Fibroblast of gingiva (primary cell): ENCODE data around the gene PRKCZ.
"Not testable (repeated sequence)": the region's sequence is repeated elsewhere in the genome, so short reads cannot be mapped to it uniquely, and the experiment has no call there.

Experiments used
- DNase-seq: peaks from one replicate; pipeline ENCODE4 v3.0.0-alpha.2; 2011; ENCODE audit warnings: low read depth

PRKCZ gene

DNA sequence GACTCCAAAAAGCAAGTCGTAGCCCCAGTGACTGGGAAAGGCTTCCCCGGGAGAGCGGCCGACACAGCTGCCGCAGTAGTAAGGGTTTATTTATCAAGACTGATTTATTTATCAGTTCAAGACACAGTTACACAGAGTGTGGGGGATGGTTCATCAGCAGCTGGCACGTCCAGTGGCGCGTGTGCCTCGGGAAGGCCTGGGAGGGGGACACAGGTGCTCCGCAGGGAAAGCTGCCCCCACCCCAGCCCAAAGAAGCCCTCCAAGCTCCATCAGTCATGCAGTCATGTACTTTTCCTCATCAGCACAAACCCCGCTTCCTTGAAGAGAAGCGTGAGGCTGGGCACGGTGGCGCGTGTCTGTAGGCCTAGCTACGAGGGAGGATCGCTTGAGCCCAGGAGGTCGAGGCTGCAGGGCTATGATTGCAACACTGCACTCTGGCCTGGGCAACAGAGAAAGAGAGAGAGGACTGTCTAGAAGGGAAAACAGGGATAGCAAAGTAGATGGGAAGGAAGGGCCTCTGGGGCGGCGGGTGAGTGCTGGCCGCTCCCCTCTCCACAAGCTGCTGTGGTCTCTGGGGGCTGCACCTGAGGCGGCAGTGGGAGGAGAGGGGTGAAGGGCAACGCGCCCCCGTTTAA lies 53.2 kb downstream of the PRKCZ start:
- no peak for DNase-seq

DNA sequence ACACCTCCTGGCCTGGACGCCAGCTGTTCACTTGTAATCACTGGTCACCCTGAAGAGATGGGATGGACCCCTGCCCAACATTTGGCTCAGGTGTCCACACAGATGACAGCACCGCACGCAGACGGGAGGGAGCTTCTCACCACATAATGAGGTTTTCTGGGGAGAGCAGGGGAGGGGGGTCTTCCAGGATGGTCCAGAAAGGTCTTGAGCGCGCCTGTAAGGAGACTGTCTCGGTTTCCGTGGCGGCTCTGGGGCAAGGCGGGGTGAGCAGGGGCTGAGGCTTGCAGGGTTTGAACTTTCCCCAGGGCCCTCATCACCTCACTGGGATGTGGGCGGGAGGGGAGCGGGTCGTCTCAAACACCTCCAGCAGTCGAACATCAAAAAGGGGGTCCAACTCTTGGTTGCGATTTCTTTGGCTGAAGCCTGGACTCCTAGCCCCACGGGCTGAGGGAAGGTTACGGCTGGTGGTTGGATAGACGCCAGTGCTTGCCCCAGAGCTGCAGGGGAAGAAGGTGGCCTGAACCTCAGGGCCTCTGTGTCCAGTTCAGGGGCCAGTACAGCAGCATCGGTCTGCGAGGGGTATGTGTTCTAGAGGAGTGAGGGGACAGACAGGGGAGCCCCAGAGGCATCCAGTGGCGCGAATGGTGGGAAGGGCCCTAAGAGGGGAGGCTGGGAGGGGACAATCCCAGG lies 53.8 kb downstream of the PRKCZ start:
- DNase-seq, result no peak

DNA sequence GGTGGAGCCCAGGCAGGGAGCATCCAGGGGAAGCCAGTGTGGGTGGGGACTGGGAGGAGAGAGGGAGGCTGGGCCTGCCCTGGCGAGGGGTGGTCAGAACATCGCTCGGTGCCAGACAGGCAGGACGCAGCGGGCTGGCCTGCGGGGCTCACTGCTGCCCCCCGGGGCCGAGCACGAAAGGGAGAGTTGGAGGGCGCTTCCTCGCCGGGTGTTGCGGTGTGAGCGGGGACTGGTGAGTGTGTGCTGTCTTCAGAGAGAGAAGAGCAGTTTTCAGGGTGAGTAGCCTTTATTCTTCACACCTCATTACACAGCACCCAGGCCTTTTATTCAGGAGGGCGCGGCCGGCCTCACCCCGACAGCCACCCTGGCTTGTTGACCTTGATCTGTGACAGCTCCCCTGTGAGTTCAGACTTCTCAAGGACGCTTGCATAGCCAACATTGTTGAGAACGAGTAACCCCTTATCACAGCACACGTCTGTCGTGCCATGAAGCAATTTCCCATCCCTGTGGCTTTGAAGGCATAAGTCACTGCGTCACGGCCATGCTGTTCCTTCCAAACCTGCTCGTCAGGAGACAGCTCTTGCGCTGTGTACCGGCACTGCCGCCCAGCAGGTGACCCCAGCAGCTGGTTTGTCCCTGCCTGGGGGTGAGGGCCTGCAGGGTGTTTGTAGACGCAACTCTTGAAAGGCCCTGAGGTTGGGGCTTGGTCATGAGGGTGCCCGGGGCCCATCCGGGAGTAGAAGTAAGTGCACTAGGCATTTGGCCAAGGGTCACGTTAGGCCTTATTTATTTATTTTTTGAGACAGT lies 54.6 kb downstream of the PRKCZ start:
- no peak for DNase-seq

DNA sequence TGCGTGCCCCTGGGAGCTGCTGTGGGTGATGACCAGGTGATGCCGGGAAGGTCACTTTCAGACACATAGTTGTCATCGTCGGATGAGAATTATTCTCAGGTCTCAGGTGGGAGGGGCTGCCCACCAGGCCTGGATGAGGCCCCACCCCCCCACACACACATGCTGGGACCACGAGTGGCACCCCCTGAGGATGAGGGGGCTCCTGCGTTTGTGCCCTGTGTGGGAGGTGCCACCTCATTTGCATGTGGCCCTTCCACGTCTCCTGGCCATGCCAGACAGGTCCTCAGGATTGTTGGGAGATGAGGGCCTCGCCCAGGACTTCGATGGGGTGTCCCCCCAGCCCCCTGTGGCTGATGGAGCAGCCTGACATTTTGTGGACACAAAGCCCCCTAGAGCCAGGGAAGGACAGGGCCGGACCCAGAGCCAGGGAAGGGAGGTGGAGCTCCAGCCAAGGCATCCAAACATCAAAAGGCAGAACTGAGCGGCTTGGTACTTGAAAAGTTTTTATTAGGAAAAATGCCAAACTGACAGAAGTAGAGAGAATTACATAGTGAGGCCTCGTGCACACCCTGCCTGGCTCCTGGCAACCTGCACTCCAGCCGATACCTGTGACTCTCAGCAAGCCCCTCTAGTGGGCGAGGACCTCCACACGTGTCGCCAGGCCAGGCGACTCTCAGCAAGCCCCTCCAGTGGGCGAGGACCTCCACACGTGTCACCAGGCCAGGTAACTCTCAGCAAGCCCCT lies 55.7 kb downstream of the PRKCZ start:
- no peak for DNase-seq

DNA sequence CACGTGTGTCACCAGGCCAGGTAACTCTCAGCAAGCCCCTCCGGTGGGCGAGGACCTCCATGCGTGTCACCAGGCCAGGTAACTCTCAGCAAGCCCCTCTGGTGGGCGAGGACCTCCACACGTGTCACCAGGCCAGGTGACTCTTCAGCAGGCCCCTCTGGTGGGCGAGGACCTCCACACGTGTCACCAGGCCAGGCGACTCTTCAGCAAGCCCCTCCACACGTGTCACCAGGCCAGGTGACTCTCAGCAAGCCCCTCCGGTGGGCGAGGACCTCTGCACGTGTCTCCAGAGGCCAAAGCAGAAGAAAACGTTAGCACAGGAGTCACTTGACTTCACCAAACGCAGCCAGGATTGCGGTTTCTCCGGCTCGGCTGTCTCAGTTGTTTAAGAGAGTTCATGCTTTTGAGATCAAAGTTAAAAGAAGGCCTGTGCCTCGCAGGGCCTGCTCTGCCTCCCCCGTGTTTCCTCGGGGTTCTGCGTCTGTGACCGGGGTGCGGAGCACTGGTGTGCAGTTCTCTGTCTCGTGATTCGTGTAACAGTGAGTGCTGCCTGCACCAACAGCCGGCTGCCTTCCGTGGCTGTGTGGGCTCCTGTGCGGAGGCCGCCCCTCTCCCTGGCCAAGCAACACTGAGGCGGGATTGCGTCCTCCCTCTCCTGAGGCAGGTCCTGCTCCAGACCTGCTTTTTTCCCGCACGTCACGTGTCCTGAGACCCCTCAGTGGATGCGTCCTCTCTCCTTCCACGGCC lies 56.6 kb downstream of the PRKCZ start:
- no peak for DNase-seq

DNA sequence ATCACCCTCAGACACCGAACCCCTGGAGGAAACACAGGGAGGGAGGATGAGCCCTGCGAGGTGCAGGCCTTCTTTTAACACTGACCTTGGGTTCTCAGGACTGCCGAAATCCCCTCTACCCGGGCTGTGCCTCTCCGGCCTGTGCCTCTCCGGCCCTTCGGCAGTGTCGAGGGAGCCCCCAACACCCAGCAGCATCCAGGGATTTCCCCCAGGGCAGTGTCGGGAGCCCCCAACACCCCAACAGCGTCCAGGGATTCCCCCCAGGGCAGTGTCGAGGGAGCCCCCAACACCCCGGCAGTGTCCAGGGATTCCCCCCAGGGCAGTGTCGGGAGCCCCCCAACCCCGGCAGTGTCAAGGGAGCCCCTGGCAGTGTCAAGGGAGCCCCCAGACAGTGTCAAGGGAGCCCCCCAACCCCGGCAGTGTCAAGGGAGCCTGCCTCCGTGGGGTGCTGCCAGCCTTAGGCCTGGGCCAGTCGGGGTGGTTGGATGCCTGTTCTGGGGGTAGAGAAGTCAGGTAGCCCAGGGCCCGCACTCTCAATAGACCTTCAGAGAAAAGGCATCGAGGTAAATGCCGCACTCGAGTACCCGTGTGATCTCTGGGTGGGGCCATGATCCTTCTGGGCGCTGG lies 57.5 kb downstream of the PRKCZ start:
- no peak for DNase-seq

DNA sequence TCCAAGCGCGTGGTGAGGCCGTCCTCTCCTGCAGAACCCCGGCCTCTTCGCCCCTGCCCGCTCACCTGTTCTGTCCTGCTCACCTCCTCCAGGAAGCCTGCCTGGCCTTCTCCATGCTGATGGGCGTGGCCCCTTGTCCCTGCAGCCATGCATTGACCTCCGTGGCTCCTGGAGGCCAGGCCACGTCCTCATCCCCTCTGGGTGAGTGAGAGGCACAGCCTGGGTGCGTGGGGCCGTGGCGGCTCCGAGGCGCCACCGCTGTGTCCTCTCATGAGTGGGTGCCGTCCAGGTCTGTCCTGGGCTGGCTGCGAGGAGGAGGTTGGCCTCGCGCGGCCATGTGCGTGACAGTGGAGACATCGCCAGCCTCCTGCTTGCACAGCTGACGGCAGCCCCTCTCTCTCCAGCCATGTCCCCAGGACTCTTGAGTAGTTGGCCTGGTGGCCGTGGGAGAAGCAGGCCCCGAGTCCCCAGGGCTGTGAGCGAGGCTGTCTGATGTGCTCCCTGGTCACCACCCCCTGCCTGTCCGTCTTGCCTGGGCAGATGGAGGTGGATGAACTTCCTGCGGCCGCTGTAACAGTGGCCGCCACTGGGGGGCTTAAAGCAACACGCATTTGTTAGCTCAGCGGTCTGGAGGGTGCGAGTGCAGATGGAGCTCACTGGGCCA lies 58.1 kb downstream of the PRKCZ start:
- DNase-seq, result no peak

DNA sequence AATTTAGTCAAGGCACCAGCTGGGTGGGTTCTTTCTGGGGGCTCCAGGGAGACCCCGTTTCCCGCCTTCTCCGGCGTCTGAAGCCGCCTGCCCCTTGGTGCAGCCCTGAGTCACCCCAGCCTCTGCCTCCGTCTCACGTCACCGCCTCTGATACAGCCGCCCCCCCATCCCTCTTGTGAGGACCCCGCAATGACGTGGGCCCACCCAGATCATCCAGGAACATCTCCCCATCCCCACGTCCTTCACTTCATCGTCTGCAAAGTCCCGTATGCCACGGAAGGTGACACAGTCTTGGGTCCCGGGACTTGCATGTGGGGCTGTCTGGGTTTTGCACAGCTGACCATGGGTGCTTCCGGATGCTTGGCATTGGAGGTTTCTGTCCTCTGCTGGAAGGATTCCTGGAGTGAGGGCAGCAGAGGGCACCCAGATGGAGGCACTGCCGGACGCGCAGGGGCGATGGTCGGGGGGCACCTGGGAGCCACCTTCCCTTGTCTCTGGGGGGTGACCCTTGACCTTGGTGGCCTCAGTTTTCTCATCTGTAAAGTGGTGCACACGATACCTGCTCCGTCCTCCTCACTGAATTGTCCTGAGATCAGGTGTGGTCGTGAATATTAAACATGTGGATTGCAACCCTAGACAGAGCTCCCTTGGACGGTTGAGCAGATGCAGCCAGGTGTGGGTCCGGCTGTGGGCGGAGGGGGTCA lies 58.8 kb downstream of the PRKCZ start:
- no peak for DNase-seq

DNA sequence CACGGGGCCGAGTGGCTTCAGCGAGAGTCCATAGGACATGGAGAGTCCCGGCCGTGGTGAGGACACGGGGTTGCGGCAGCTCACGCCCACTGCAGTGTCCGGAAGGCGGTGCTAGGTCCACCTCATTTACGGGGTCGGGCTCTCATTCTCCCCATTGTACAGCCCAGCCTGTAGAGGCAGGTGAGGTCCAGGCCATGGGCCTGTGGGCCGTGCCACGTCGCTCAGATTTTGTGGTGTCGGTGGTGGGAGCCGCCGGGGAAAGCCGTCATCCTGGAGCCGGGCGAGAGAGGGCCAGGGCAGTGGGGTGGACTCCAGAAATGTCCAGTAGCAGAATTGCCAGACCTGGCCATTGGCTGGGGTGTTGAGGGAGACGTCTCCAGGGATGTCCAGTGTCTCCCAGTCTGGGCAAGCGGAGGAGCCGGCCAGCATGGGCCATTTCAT lies 59.4 kb downstream of the PRKCZ start:
- no peak for DNase-seq

DNA sequence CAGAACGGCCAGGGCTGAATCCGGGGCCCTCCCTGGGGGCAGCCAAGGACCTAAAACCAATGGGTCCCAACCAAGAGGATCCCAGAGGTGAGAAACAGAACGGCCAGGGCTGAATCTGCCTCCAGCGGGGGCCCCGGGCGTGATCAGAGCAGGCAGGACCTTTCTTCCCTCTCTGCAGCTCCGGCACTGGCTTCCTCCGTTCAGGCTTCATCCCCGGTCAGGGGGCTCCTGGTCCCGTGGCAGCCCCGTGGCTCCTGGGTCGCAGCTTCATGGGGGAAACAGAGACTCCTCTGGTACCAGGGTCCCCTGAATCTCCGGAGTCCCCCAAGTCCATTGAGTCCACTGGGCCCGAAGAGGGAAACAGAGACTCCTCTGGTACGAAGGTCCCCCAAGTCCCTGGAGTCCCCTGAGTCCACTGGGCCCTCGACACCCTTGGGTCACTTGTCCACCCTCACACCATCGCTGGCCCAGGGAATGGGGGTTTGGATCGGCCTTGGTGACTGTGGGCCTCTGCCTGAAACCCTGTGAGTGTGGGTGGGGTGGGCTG lies 60.1 kb downstream of the PRKCZ start:
- DNase-seq, result no peak

DNA sequence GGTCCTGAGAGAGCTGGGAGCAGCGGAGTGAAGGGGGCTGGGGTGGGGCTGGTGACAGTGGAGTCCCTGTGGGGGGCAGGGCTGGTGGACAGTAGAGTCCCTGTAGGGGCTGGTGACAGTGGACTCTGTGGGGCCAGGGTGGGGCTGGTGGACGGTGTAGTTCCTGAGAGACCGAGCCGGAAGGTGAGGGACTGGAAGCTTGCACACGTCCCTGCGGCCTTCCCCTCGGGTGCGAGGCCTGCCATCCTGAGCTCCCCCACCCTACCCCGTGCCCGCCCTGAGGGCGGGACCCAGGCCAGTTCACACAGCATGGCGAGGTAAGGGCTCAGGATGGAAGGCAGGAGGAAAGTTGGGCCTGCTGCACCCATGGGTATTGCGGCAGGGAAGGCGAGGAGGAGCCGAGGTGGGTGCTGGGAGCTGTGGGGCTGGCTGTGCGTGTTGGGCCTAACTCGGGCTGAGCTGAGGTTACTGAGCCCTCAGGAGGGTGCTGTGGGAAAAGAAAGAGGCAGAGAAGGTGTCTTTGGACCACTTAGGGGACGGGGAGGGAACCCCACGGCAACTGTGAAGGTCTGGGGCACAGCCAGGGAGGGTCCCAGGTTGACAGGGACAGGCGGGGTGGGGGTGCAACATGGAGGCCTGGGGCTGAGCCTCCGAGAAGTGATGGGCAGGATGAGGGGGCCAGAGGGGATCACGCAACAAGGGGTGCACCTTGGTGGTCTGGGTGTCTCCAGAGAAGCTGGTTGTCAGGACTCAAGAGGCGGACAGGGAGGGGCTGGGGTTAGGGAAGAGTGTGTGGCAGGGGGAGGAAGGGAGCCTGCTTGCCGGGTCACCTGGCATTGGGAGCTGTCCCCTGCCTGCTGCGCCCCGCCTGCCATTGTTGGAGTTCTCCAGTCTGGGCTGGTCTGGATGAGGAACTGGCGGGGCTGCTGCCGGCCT lies 60.8 kb downstream of the PRKCZ start:
- no peak for DNase-seq

DNA sequence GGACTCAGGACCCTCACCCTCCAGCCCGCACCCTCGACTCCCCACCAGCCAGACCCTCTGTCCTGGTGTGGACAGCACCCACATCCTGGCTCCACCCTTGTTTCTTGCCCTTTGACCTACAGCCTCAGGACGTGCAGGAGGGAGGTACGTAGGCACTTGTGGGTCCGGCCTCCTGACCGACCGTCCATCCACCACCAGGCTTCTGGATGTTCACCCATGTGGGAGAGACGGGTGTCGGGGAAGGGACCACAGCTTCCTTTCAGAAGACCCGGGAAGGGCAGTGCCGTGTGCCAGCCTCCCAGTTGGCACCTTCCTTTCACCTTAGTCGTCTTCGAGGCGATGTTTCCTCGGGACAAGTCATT lies 61.4 kb downstream of the PRKCZ start:
- no peak for DNase-seq

DNA sequence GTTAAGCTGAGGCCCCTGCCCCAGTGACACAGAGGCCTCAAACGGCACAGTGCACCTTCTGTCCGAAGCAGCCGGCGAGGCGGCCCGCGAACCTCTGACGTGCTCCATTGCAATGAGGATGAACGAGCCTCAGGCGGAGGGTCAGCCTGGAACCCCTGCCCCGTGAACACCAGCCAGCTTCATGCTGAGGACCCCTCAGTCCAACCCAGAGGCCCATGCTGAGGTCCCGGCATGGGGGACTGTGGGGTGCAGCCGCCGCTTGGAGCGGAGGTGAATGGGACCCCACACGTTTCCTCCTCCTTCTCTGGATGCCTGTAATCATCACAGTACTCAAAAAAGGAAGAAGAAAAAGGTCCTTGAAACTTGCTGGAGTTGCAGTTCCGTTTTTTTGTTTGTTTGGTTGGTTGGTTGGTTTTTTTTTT lies 62.1 kb downstream of the PRKCZ start:
- DNase-seq, result no peak

DNA sequence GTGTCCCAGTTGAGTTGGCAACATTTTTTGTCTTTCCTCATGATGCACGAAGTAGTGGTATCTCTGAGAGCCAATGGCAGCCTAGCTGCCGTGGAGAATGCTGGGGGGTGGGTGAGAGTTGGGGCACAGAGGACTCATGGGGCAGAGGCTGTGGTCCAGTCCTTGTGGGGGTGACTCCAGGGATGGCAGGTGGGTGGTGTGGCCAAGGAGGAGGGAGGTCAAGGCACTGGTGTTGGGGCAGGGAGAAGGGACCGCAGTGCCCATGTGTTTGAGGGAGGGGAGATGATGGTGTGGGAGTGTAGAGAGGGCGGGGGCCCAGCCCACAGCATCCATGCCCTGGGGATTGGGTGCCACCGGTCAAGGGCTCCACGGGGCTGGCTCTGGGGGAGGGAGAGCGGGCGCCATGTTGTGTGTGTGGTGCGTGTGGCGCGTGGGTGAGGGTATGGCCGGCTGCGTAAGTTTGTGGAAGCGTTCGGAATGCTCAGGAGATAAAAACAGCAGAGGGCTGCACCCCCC lies 63.5 kb downstream of the PRKCZ start:
- DNase-seq, result no peak

DNA sequence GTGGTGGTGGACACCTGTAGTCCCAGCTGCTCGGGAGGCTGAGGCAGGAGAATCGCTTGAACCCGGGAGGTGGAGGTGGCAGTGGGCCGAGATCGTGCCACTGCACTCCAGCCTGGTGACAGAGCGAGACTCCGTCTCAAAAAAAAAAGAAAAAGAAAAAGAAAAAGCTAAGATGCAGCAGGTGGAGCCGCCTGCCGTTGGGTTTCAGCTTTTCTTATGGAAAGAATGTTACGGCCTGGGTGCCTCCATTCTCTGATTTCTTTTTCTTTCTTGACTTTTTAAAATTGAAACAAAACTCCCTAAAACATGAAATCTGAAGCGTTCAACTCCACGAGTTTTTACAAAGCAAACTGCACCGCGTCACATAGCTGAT lies 64.4 kb downstream of the PRKCZ start:
- DNase-seq, result not testable (repeated sequence)

DNA sequence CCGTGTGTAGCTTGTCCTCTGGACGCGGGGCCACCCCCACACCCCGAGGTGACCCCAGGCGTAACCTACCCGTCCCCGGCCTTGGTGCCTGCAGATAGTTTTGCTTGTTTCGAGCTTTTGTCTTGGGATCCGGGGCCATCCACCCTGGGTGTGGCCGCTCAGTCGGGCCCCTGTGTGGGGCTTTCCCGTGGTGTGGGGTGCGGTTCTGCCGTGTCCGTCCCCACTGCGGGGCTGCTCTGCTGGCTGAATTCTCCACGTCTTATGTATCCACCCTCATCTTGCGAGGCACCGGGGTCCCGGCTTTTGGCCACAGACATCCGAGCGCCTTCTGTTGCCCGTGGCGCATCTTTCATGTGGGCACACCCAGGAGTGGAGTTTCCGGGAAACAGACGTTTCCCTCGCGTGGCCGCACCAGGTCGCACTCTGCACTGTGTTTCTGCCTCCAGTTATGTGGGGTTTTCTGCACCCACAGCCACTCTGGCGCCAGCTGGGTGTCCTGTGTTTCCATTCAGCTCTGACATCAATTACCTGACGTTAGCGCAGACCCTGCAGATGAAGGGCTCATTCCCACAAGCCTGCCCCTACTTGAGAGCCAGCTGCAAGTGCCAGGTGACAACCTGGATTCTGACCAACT lies 64.9 kb downstream of the PRKCZ start:
- no peak for DNase-seq

DNA sequence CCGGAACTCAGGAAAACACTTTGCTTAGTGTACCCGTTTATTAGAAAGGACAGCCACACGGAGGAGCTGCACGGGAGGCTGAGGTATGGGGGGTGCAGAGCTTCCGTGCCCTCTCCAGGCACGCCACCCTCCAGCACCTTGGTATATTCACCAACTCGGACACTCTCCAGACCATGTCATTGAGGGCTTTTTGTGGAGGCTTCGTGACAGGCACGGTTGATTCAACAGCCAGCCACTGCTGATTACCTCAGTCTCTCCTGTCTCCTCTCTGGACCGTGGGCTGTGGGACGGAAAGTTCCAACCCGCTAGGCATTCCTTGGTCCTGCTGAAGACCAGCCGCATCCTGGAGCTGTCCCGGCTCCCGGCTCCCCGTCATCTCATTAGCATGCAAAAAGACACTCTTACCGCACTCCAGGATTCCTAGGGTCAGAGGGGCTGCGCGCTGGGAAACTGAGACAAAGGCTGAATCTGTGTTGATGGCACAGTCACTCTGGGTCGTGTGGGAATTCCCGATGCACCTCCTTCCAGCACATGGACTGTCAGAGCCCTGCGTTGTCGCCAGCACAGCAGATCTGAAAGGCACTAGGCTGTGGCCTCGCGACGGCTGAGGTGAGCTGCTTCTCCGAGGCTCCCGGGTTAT lies 65.6 kb downstream of the PRKCZ start:
- DNase-seq, result no peak

DNA sequence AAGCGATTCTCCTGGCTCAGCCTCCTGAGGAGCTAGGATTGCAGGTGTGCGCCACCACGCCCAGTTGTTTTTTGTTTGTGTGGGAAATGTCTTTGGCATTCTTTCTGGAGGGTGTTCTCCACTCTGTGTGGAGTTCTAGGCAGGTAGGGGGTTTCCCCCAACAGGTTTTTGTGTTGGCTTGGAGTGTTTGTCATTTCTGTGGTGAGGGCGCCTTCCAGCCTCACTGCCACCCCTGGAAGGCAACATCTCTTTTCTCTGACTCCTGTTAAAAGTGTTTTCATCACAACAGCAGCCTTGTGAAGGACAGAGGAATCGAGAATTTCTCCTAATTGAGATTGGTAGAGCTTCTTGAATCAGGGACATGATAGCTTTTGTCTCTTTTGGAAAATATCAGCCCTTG lies 69.7 kb downstream of the PRKCZ start:
- no peak for DNase-seq
